Mesothelial cell of epicardium (in vitro differentiated cells): Measurements from ENCODE around the gene PLEKHA1. TPM values are rescaled to one million over a fixed set of nuclear protein-coding genes. Genes with fewer than 3 reads are reported as not detected.
A peak's percentile ranks its signal among the peaks of the same experiment; 100 is the strongest.

ENCODE experiments used
- DNase-seq, 2 experiments: peaks; one replicate each; pipeline ENCODE4 v3.0.0; 2021; ENCODE audit warnings: low spot score in 2 of 2; ENCODE audit not compliant: unreplicated experiment in 2 of 2
- H3K27ac Mint-ChIP-seq: 2 replicates; pipeline ENCODE4 v1.8.0; 2021; ENCODE audit warnings: mixed read lengths
- H3K27me3 Mint-ChIP-seq: 2 replicates; pipeline ENCODE4 v1.8.0; 2021; ENCODE audit warnings: low read depth, mixed read lengths
- H3K36me3 Mint-ChIP-seq: 2 replicates; pipeline ENCODE4 v1.8.0; 2021; ENCODE audit warnings: mixed read lengths
- H3K4me1 Mint-ChIP-seq: 2 replicates; pipeline ENCODE4 v1.8.0; 2021; ENCODE audit warnings: mixed read lengths
- H3K4me3 Mint-ChIP-seq: 2 replicates; pipeline ENCODE4 v1.8.0; 2021; ENCODE audit warnings: mild to moderate bottlenecking, moderate library complexity, mixed read lengths
- H3K9me3 Mint-ChIP-seq: 2 replicates; pipeline ENCODE4 v1.8.0; 2021; ENCODE audit warnings: mixed read lengths
- total RNA-seq: library from RNA; stranded (reverse); gene quantifications from 3 replicates; pipeline ENCODE4 v1.2.1, GENCODE V29; 2021
- TF ChIP-seq, protein P1 (sequence below): fragments of 200-600 bp; sonication (generic); IDR thresholded peaks from one replicate; pipeline ENCODE4 v1.5.0; 2021; ENCODE audit warnings: antibody characterized with exemption; ENCODE audit not compliant: unreplicated experiment

Gene PLEKHA1
- total RNA-seq, 1 donor from 2014 or later, result 33.1 TPM

DNA sequence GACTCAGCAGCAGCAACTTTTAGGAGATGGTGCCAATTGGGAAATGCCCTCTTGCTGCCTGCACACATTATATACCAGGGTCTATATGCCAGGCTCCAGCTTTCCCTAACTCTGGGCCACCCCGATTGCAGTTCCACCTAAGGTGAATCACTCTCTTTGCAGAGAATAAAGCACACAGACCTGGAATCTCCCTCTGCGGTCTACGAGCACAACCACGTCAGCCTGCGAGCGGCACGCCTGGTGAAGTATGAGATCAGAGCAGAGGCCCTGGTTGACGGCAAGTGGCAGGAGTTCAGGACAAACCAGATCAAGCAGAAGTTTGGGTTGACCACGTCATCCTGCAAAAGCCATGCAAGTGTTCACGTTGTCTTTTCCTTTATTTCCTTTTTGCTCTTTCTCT lies 38.2 kb upstream of the PLEKHA1 start:
- H3K27ac Mint-ChIP-seq, result no peak overlapping the region
- peaks cover 9% of the 10 kb centered on the region for H3K27me3 Mint-ChIP-seq
- H3K4me1 Mint-ChIP-seq, result peaks cover 7% of the 10 kb centered on the region

DNA sequence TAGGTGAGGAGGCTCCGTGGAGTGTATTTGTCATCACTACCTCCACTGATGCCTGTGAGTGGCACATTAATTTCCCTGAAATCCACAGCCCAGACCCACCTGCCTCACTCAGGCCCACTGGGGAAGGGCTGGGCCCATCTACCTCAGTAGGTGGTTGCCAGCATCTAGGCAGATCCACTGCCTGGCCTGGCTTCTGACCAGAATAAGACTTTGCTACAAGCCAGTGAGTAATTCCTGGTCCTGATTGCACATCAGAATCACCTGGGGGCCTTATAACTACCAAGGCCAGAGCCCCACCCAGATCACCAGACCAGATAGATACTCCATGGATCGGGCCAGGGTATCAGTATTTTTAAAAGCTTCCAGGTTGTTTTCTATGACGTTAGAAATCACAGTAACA lies 37.5 kb upstream of the PLEKHA1 start:
- no peak overlapping the region for H3K4me3 Mint-ChIP-seq
- H3K27me3 Mint-ChIP-seq, result peaks cover 3% of the 10 kb centered on the region
- H3K4me1 Mint-ChIP-seq, result peaks cover 9% of the 10 kb centered on the region
- TF ChIP-seq, protein P1, sequence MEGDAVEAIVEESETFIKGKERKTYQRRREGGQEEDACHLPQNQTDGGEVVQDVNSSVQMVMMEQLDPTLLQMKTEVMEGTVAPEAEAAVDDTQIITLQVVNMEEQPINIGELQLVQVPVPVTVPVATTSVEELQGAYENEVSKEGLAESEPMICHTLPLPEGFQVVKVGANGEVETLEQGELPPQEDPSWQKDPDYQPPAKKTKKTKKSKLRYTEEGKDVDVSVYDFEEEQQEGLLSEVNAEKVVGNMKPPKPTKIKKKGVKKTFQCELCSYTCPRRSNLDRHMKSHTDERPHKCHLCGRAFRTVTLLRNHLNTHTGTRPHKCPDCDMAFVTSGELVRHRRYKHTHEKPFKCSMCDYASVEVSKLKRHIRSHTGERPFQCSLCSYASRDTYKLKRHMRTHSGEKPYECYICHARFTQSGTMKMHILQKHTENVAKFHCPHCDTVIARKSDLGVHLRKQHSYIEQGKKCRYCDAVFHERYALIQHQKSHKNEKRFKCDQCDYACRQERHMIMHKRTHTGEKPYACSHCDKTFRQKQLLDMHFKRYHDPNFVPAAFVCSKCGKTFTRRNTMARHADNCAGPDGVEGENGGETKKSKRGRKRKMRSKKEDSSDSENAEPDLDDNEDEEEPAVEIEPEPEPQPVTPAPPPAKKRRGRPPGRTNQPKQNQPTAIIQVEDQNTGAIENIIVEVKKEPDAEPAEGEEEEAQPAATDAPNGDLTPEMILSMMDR, result no peak
- no peak for DNase-seq
- no peak overlapping the region for H3K27ac Mint-ChIP-seq
- H3K9me3 Mint-ChIP-seq, result no peaks in the 10 kb centered on the region
- H3K36me3 Mint-ChIP-seq, result no peaks in the 10 kb centered on the region

More for the DNA sequence above, 38.2 kb upstream of the PLEKHA1 start:
- Mint-ChIP-seq H3K9me3 (no peaks in the 10 kb centered on the region), H3K4me3 (no peak overlapping the region), H3K36me3 (no peaks in the 10 kb centered on the region)
- DNase-seq, result no peak
- TF ChIP-seq, protein P1, result no peak

DNA sequence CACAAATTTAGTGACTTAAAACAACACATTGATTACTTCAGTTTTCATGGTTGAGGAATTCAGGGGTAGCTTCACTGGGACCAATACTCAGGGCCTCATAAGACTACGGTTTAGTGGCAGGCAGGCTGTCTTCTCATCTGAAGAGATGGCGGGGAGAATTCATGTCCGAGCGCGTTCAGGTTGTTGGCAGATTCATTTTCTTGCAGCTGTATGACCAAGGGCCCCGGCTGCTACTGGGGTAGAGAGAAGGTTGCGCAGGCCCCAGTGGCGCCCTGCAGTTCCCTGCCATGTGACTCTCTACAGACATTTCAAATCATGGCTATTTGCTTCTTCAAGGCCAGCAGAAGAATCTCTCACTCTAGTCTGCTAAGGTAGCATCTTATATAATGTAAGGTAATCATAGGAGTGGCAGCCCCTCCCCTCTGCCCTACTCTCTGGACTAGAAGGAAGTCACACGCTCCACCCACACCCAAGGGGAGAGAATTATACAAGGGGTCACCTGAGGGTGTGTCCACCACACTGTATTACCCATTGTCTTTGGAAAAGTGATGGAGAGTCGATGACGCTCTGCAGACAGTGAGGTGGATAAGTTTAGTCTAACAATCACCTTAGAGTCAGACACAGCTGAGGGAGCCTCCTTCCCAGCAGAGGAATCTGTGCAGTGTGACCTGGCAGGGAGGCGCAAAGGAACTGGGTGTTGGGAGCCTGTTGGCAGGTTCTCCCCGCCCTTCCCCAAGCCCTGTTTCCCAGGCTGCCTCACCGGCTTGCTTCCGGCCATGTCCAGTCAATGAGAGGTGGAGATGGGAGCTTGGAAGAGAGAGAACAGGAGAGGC lies 35.7 kb upstream of the PLEKHA1 start:
- Mint-ChIP-seq H3K9me3 (no peaks in the 10 kb centered on the region), H3K4me1 (peaks cover 9% of the 10 kb centered on the region), H3K27ac (no peak overlapping the region), H3K4me3 (no peak overlapping the region), H3K36me3 (no peaks in the 10 kb centered on the region), H3K27me3 (no peaks in the 10 kb centered on the region)
- TF ChIP-seq, protein P1, result no peak
- DNase-seq, result no peak

DNA sequence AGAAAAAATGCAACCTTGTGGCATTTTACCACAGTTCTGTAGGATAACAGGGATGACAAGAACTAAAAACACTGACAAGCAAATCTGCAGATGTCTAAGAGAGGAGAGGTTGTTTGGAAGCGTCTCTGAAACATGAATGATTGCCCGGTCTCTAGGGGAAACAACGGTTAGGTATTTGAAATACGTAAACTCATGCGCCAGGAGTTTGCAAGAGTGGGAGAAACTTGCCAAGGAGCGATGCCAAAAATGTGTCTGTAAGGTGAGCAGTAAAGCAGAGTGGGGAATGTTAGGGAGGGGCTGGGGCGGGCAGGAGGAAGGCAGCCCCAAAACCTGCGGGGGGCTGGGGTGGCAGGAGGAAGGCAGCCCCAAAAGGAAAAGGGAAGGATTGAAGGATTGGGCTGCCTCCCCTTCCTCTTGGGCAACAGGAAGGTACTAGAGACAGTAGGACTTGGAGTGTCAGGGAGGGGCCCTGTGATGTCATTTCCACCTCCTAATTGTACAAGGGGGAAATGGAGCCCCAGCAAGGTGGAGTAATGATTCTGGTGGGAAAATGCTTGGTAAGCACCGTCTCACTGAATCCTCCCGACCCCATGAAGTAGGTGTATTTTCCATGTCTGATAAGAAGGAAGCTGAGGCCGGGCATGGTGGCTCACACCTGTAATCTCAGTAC lies 33.2 kb upstream of the PLEKHA1 start:
- Mint-ChIP-seq H3K4me3 (no peak overlapping the region), H3K36me3 (no peaks in the 10 kb centered on the region), H3K9me3 (peaks cover 9% of the 10 kb centered on the region), H3K27ac (peak overlapping the region; percentile 78), H3K27me3 (no peaks in the 10 kb centered on the region), H3K4me1 (peaks cover 9% of the 10 kb centered on the region)
- no peak for DNase-seq
- TF ChIP-seq, protein P1, result no peak

DNA sequence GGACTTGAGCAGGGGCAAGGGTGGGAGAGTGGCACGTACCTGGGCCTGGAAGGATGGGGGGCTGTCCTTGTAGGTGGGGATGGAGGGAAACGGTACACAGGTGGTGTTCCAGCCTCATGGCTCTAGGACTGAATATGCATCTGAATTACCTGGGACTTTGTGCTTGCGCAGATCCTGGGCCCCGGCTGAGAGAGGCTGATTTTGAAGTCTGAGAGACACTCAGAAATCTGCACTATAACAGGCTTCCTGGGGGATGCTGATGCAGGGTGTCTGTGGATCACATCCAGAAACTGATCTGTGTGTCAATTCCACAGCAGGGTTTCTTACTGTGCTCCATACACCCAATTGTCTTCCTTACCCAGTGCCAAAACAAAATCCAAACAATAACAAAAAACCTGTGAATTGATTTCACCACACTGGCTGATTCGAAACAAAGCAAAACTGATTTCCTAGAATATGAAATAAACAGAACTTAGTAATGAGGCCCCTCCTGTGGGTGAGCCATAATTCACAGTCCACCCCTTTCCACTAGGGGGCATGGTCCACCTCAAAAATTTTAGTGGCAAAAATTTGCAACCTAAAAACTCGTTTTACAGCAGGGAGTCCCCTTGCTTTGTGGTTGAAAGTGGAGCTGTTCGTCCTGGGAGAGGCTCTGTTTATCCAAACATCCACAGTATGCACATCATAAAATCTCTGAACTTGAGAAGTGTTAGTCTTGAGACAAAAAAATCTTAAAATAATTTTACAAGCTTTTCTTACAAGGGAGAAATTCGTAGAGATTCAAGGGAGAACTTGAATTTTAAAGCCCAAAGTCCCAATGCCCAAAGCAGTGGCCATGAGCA lies 32.0 kb upstream of the PLEKHA1 start:
- no peak for DNase-seq
- Mint-ChIP-seq H3K27me3 (no peaks in the 10 kb centered on the region), H3K4me3 (no peak overlapping the region), H3K27ac (peak overlapping the region; percentile 5), H3K36me3 (peaks cover 3% of the 10 kb centered on the region), H3K9me3 (peaks cover 13% of the 10 kb centered on the region), H3K4me1 (peaks cover 9% of the 10 kb centered on the region)
- TF ChIP-seq, protein P1, result peak; percentile 79
